HCT116 (cell line): ENCODE data around the gene ITGBL1.

Source experiments
- CEBPB ChIP-seq: IDR thresholded peaks from 2 replicates; pipeline ENCODE4 v1.6.1; 2012; ENCODE audit warnings: low read depth
- CTCF ChIP-seq, 3 experiments: fragments of 200-600 bp in 1 of 3; sonication (generic) in 1 of 3; IDR thresholded peaks in 2 of 3; conservative IDR thresholded peaks in 1 of 3; 2 replicates each; pipeline ENCODE4 v1.5.1; 2012 to 2017; ENCODE audit warnings: low read depth in 2 of 3, low read length in 2 of 3, antibody characterized with exemption in 1 of 3, borderline replicate concordance in 1 of 3, control low read depth in 1 of 3, mild to moderate bottlenecking in 1 of 3, mixed read lengths in 1 of 3, mixed run types in 1 of 3, moderate library complexity in 1 of 3; ENCODE audit not compliant: insufficient read depth in 1 of 3
- EZH2 ChIP-seq: fragments of 200-600 bp; sonication (generic); IDR thresholded peaks from 2 replicates; pipeline ENCODE4 v1.6.1; 2017; ENCODE audit warnings: antibody characterized with exemption, mixed run types
- EZH2phosphoT487 ChIP-seq: fragments of 200-600 bp; IDR thresholded peaks from 2 replicates; pipeline ENCODE4 v1.6.1; 2018; ENCODE audit warnings: antibody characterized with exemption, borderline replicate concordance
- FOSL1 ChIP-seq: IDR thresholded peaks from 2 replicates; pipeline ENCODE4 v1.6.1; 2012; ENCODE audit warnings: low read depth
- MAX ChIP-seq: IDR thresholded peaks from 2 replicates; pipeline ENCODE4 v1.6.1; 2012
- POLR2A ChIP-seq: IDR thresholded peaks from 2 replicates; pipeline ENCODE4 v1.7.0; 2011; ENCODE audit warnings: borderline replicate concordance; ENCODE audit not compliant: insufficient read depth, insufficient read length; ENCODE audit errors: extremely low read depth
- POLR2AphosphoS5 ChIP-seq: IDR thresholded peaks from 2 replicates; pipeline ENCODE4 v1.6.1; 2011; ENCODE audit warnings: mild to moderate bottlenecking, low read depth, low read length, moderate library complexity
- RAD21 ChIP-seq: IDR thresholded peaks from 2 replicates; pipeline ENCODE4 v1.6.1; 2012; ENCODE audit warnings: low read depth, mild to moderate bottlenecking
- REST ChIP-seq: IDR thresholded peaks from 2 replicates; pipeline ENCODE4 v1.6.1; 2012; ENCODE audit warnings: low read depth
- SIN3A ChIP-seq: IDR thresholded peaks from 2 replicates; pipeline ENCODE4 v1.6.1; 2012; ENCODE audit warnings: low read depth
- SRF ChIP-seq: IDR thresholded peaks from 2 replicates; pipeline ENCODE4 v1.6.1; 2012; ENCODE audit warnings: low read depth
- YY1 ChIP-seq: IDR thresholded peaks from 2 replicates; pipeline ENCODE4 v1.6.1; 2011; ENCODE audit warnings: low read length, low read depth, moderate library complexity, mild to moderate bottlenecking; ENCODE audit not compliant: insufficient replicate concordance; ENCODE audit errors: extremely low read depth
- ZNF274 ChIP-seq: fragments of 200-500 bp; sonication (Bioruptor generic); IDR thresholded peaks from 2 replicates; pipeline ENCODE4 v1.6.1; 2014; ENCODE audit warnings: mild to moderate bottlenecking, low read depth, low read length, inconsistent platforms

- no peak for TF ChIP-seq EZH2phosphoT487
- TF ChIP-seq SIN3A, result no peak
- no peak for TF ChIP-seq CTCF (IDR thresholded peaks at IDR 0.05 in 2 of 3, conservative IDR thresholded peaks at IDR 0.05 in 1 of 3; ENCODE audit: borderline replicate concordance in 1 of 3, insufficient read depth in 1 of 3, low read depth in 2 of 3, low read length in 2 of 3)
- no peak for TF ChIP-seq SRF
- no peak for TF ChIP-seq MAX
- no peak for TF ChIP-seq EZH2
- TF ChIP-seq CEBPB, result no peak
- no peak for TF ChIP-seq POLR2A
- TF ChIP-seq POLR2AphosphoS5, result no peak
- TF ChIP-seq YY1, result no peak
- no peak for TF ChIP-seq ZNF274
- no peak for TF ChIP-seq RAD21
- TF ChIP-seq FOSL1, result no peak
- no peak for TF ChIP-seq REST
Measured at GRCh38 chr13:101429733-101430132, 22.7 kb upstream of the ITGBL1 start.
